Stimulated activated CD8-positive, alpha-beta memory T cell treated with anti-CD3 and anti-CD28 coated beads, Interleukin-7, amount 100 ng/mL, for 48 hours (primary cell): ENCODE measurements around the gene SUPT3H.

ENCODE experiments used
- DNase-seq, 2 donors: peaks; one replicate each; pipeline ENCODE4 v3.0.0-alpha.2; 2020; ENCODE audit warnings: low read depth in 1 of 2; ENCODE audit errors: extremely low read depth in 1 of 2

SUPT3H gene

GRCh38 chr6:45129051-45129450 is 248.7 kb downstream of the SUPT3H start:
- no peak for DNase-seq

- DNase-seq = no peak
Measured at GRCh38 chr6:45127185-45127584, 250.5 kb downstream of the SUPT3H start.

GRCh38 chr6:45126033-45126432 is 251.7 kb downstream of the SUPT3H start:
- DNase-seq = no peak

GRCh38 chr6:45123023-45123422 is 254.7 kb downstream of the SUPT3H start:
- DNase-seq = no peak

GRCh38 chr6:45118754-45119153 is 259.0 kb downstream of the SUPT3H start:
- no peak for DNase-seq

- DNase-seq = no peak
Measured at GRCh38 chr6:45116714-45117410, 260.9 kb downstream of the SUPT3H start.

- no peak for DNase-seq
Measured at GRCh38 chr6:45115696-45116095, 262.0 kb downstream of the SUPT3H start.

- no peak for DNase-seq
Measured at GRCh38 chr6:45112711-45113110, 265.0 kb downstream of the SUPT3H start.

GRCh38 chr6:45109551-45109950 is 268.2 kb downstream of the SUPT3H start:
- DNase-seq = no peak

- no peak for DNase-seq
Measured at GRCh38 chr6:45105170-45105820, 272.4 kb downstream of the SUPT3H start.

- DNase-seq = no peak
Measured at GRCh38 chr6:45104429-45104828, 273.3 kb downstream of the SUPT3H start.

- no peak for DNase-seq
Measured at GRCh38 chr6:45098256-45098655, 279.5 kb downstream of the SUPT3H start.

GRCh38 chr6:45094831-45095230 is 282.9 kb downstream of the SUPT3H start:
- DNase-seq = no peak

- DNase-seq = no peak
Measured at GRCh38 chr6:45092135-45092534, 285.6 kb downstream of the SUPT3H start.

GRCh38 chr6:45086360-45087084 is 291.2 kb downstream of the SUPT3H start:
- no peak for DNase-seq

- DNase-seq = no peak
Measured at GRCh38 chr6:45084257-45084656, 293.5 kb downstream of the SUPT3H start.

GRCh38 chr6:45082091-45082490 is 295.6 kb downstream of the SUPT3H start:
- no peak for DNase-seq

- no peak for DNase-seq
Measured at GRCh38 chr6:45081634-45082033, 296.1 kb downstream of the SUPT3H start.

GRCh38 chr6:45078432-45078831 is 299.3 kb downstream of the SUPT3H start:
- no peak for DNase-seq

GRCh38 chr6:45076217-45076930 is 301.4 kb downstream of the SUPT3H start:
- DNase-seq = no peak

- no peak for DNase-seq
Measured at GRCh38 chr6:45075246-45075645, 302.5 kb downstream of the SUPT3H start.
